WERI-Rb-1 (cell line): ENCODE results near the gene NSL1.

ENCODE experiments used
- DNase-seq: peaks from one replicate; pipeline ENCODE4 v3.0.0-alpha.2; 2020
- H3K27ac ChIP-seq: fragments of 250-450 bp; sonication (Bioruptor Pico); 2 replicates; pipeline ENCODE4 v1.5.1; 2020; ENCODE audit warnings: mild to moderate bottlenecking, moderate library complexity
- H3K27me3 ChIP-seq: fragments of 250-450 bp; sonication (Bioruptor Pico); 2 replicates; pipeline ENCODE4 v1.5.1; 2021; ENCODE audit warnings: mild to moderate bottlenecking, low read depth, moderate library complexity; ENCODE audit not compliant: insufficient read depth, severe bottlenecking
- H3K36me3 ChIP-seq: fragments of 250-450 bp; sonication (Bioruptor Pico); 2 replicates; pipeline ENCODE4 v1.5.1; 2020; ENCODE audit warnings: mild to moderate bottlenecking, moderate library complexity
- H3K4me3 ChIP-seq: 2 replicates; pipeline ENCODE4 v1.5.1; 2011; ENCODE audit warnings: low read depth, mild to moderate bottlenecking, control low read depth, low read length
- H3K9me3 ChIP-seq: fragments of 250-450 bp; sonication (Bioruptor Pico); 2 replicates; pipeline ENCODE4 v1.5.1; 2021; ENCODE audit warnings: mild to moderate bottlenecking, moderate library complexity; ENCODE audit not compliant: severe bottlenecking
- TF ChIP-seq, protein P1 (sequence below): IDR thresholded peaks from 2 replicates; pipeline ENCODE4 v1.5.1; 2011; ENCODE audit warnings: low read depth, mild to moderate bottlenecking, control low read depth, inconsistent platforms, low read length

NSL1 gene

DNA sequence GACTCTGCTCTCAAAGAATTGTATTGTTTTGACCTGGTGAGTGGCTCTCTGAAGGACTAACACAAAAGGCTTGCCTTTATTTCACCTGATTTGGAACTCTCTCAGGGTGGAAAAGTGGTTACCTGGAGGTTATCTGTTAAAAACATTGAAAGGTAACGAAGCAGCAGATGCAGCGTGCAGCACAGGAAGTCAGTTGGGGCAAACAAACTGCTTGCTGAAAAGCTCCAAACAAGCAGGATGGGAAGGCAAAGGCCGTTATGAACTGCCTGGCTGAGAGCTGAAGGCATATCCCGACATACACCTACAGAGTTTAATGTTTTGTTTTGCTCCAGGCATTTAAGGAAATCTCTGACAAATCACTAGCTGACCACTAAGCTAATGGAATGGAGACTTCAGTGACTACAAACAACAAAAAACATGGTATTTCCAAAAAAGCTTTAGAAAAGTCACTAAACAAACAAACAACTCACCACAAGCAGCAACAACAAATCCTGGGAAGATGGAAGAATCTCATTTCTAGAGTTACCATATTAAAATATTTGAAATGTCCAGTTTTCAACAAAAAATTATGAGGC is 47.6 kb downstream of the NSL1 start:
- Histone ChIP-seq H3K9me3 (no peaks in the 10 kb centered on the region), H3K36me3 (peaks cover 11% of the 10 kb centered on the region), H3K27ac (no peak overlapping the region), H3K27me3 (no peaks in the 10 kb centered on the region), H3K4me3 (no peak overlapping the region)
- DNase-seq: no peak
- TF ChIP-seq, protein P1, sequence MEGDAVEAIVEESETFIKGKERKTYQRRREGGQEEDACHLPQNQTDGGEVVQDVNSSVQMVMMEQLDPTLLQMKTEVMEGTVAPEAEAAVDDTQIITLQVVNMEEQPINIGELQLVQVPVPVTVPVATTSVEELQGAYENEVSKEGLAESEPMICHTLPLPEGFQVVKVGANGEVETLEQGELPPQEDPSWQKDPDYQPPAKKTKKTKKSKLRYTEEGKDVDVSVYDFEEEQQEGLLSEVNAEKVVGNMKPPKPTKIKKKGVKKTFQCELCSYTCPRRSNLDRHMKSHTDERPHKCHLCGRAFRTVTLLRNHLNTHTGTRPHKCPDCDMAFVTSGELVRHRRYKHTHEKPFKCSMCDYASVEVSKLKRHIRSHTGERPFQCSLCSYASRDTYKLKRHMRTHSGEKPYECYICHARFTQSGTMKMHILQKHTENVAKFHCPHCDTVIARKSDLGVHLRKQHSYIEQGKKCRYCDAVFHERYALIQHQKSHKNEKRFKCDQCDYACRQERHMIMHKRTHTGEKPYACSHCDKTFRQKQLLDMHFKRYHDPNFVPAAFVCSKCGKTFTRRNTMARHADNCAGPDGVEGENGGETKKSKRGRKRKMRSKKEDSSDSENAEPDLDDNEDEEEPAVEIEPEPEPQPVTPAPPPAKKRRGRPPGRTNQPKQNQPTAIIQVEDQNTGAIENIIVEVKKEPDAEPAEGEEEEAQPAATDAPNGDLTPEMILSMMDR: no peak

DNA sequence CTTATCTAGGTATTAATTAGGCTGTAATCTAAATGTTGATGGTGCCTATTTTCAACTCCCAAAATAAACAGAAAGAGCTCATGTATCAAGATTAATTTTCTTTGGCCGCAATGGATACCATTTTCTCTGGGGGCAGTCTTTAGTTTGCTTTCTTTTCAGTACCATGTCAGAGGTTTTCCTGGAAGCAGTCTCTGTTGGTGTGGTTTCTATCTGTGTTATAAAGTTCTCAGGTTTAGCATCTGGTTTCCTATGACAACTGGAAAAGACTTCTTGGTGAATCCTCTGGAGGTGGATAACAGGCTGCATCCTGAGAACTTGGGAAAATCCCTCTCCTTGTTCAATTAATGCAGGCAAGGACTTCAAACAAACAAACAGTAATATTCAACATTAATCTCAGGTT is 53.2 kb downstream of the NSL1 start:
- Histone ChIP-seq H3K4me3 (no peak overlapping the region), H3K36me3 (peaks cover 12% of the 10 kb centered on the region), H3K9me3 (no peaks in the 10 kb centered on the region), H3K27ac (no peak overlapping the region), H3K27me3 (no peaks in the 10 kb centered on the region)
- no peak for DNase-seq
- TF ChIP-seq, protein P1: no peak

DNA sequence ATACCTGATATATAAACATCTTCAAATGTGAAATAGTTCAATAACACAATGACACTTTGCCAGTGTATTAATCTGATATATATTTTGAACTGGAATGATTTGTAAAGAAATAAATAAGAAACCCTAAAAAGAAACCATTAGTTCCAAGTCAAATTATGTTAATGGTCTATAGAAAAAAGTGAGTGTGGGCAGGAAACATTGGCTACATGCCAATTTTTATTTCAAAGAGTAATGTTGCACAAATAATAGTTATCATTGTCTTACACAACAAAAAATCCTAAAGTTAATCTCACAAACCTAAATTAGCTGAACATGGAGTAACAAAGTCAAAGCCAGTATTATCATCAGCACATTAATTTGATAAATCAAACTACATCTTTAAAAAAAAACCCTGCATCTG is 54.0 kb downstream of the NSL1 start:
- Histone ChIP-seq H3K9me3 (no peaks in the 10 kb centered on the region), H3K4me3 (no peak overlapping the region), H3K36me3 (peaks cover 12% of the 10 kb centered on the region), H3K27me3 (no peaks in the 10 kb centered on the region), H3K27ac (no peak overlapping the region)
- TF ChIP-seq, protein P1: no peak
- no peak for DNase-seq

DNA sequence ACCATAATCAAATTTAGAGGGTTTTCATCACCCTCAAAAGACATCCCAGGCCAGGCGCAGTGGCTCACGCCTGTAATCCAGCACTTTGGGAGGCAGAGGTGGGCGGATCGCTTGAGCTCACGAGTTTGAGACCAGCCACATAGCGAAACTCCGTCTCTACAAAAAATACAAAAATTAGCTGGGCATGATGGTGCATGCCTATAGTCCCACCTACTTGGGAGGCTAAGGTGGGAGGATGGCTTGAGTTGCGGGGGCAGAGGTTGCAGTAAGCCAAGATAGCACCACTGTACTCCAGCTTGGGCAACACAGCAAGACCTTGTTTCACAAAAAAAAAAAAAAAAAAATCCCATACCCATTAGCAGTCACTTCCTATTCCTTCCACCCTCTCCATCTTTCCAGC is 58.5 kb downstream of the NSL1 start:
- H3K27me3 ChIP-seq: no peaks in the 10 kb centered on the region
- TF ChIP-seq, protein P1: no peak
- no peaks in the 10 kb centered on the region; the same call in 1 of the 2 replicates for H3K36me3 ChIP-seq
- H3K9me3 ChIP-seq: no peaks in the 10 kb centered on the region
- no peak overlapping the region for H3K4me3 ChIP-seq
- H3K27ac ChIP-seq: no peak overlapping the region
- no peak for DNase-seq

DNA sequence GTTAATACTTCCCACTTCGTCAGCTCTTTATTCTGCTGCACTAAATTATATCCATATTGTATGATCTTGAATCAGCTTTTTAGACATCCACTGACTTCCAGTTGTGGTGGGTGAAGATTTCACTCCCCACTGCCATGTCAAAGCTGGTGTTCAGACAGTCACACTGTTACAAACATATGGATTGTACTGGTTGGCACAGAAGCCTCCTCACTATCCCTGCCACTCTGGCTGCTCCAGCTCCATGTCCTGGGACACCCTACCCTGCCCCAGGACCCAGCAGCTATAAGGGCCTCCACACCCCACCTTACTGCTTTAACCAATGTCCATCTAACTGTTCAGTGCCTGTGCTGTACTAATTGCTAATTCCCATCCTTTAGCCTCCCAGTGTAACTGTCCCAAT is 59.9 kb downstream of the NSL1 start:
- TF ChIP-seq, protein P1: no peak
- no peak for DNase-seq
- no peak overlapping the region for H3K4me3 ChIP-seq
- H3K36me3 ChIP-seq: no peaks in the 10 kb centered on the region; the same call in 1 of the 2 replicates
- no peaks in the 10 kb centered on the region for H3K9me3 ChIP-seq
- no peaks in the 10 kb centered on the region for H3K27me3 ChIP-seq
- H3K27ac ChIP-seq: no peak overlapping the region

DNA sequence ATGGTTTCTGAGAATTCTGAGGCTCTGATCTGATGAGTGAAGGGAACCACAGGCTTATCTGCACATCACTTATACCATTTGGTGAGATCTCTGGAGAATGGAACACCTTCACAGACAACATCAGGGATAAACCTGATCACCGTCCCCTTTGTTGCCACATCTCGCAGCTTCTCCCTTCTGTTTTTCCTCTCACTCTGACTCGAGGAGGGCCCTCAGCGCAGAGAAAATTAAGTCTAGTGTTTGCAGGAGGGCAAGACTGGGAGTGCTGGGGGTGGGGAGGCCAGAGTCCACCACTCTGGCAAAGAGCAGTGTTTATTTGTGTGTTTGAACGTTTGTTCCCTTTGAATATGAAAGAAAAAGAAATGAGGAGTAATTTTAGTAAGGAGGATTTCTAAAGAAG is 63.0 kb downstream of the NSL1 start:
- Histone ChIP-seq H3K36me3 (no peaks in the 10 kb centered on the region; the same call in 1 of the 2 replicates), H3K27ac (no peak overlapping the region), H3K27me3 (no peaks in the 10 kb centered on the region), H3K4me3 (no peak overlapping the region), H3K9me3 (peaks cover 2% of the 10 kb centered on the region)
- TF ChIP-seq, protein P1: no peak
- no peak for DNase-seq
